Lower leg skin (tissue), 4 donors: ENCODE results near the gene POU6F2. TPM values are rescaled to one million over a fixed set of nuclear protein-coding genes. Genes with fewer than 3 reads are reported as not detected.

ENCODE experiments used
- DNase-seq, 2 donors: peaks; one replicate each; pipeline ENCODE4 v3.0.0-alpha.2; 2019; ENCODE audit warnings: low spot score in 2 of 2
- H3K4me3 ChIP-seq: fragments of 200-600 bp; sonication (generic); 2 replicates; pipeline ENCODE4 v1.5.1; 2017; ENCODE audit warnings: mild to moderate bottlenecking, low read depth; ENCODE audit not compliant: poor library complexity, severe bottlenecking
- CTCF ChIP-seq, 3 donors: fragments of 450-650 bp; IDR thresholded peaks; one replicate each; pipeline ENCODE4 v1.5.1; 2016; ENCODE audit warnings: antibody characterized with exemption in 3 of 3, mild to moderate bottlenecking in 3 of 3, moderate library complexity in 2 of 3
- POLR2A ChIP-seq, 2 donors: fragments of 450-650 bp; IDR thresholded peaks; one replicate each; pipeline ENCODE4 v1.6.1; 2016 to 2017; ENCODE audit warnings: antibody characterized with exemption in 2 of 2, mild to moderate bottlenecking in 1 of 2, moderate library complexity in 1 of 2
- WGBS, 2 donors: methylation state at CpG; one replicate each; pipeline ENCODE4 v1.1.5; 2018; 5-methylcytosine and 5-hydroxymethylcytosine counted together
- intact Hi-C: fragments of 100-400 bp; cut with DNase I; formaldehyde crosslinking; loops from one replicate; pipeline ENCODE4 v1.15.0; 2023; ENCODE audit warnings: low total_unique reads
- total RNA-seq, 4 donors: library from RNA; depleted of rRNA; stranded (reverse); fragments of >200 nt; gene quantifications; one replicate each; pipeline ENCODE4 v1.1.0, GENCODE V29; 2016

The POU6F2 gene
- total RNA-seq, 4 donors from 2014 or later, result 0.36 TPM; not detected in 3

GRCh38 chr7:39402034-39402433, 424.3 kb downstream of the POU6F2 start:
- DNase-seq, result no peak
- intact Hi-C loops, result no loop called here
- TF ChIP-seq CTCF (IDR thresholded peaks at IDR 0.05) (no peak), POLR2A (IDR thresholded peaks at IDR 0.05) (no peak)

GRCh38 chr7:39404907-39405306, 427.2 kb downstream of the POU6F2 start:
- WGBS, 2 donors, result 89 to 90% methylated on average over 1 of the region's 1 CpG
- intact Hi-C loops, result no loop called here
- DNase-seq, result no peak
- no peak overlapping the region for H3K4me3 ChIP-seq
- TF ChIP-seq CTCF (IDR thresholded peaks at IDR 0.05), result no peak
- no peak for TF ChIP-seq POLR2A (IDR thresholded peaks at IDR 0.05)

More at GRCh38 chr7:39402034-39402433, 424.3 kb downstream of the POU6F2 start:
- H3K4me3 ChIP-seq, result no peak overlapping the region

- WGBS, 2 donors, result 76 to 85% methylated on average over 3 of the region's 3 CpGs
These were observed 427.9 kb downstream of the POU6F2 start for GRCh38 chr7:39405581-39405980.

GRCh38 chr7:39406467-39406866, 428.8 kb downstream of the POU6F2 start:
- WGBS, 2 donors, result 71 to 75% methylated on average over 10 of the region's 10 CpGs
- no peak for TF ChIP-seq CTCF (IDR thresholded peaks at IDR 0.05)
- no peak for TF ChIP-seq POLR2A (IDR thresholded peaks at IDR 0.05)
- DNase-seq, result no peak
- intact Hi-C loops, result no loop called here
- H3K4me3 ChIP-seq, result no peak overlapping the region

More at GRCh38 chr7:39405581-39405980, 427.9 kb downstream of the POU6F2 start:
- DNase-seq, result no peak
- no peak overlapping the region for H3K4me3 ChIP-seq
- no peak for TF ChIP-seq CTCF (IDR thresholded peaks at IDR 0.05)
- TF ChIP-seq POLR2A (IDR thresholded peaks at IDR 0.05), result no peak
- intact Hi-C loops, result no loop called here

- H3K4me3 ChIP-seq, result no peak overlapping the region
- no peak for DNase-seq
- WGBS, 2 donors, result 39 to 43% methylated on average over 4 of the region's 4 CpGs
- no peak for TF ChIP-seq CTCF (IDR thresholded peaks at IDR 0.05)
- TF ChIP-seq POLR2A (IDR thresholded peaks at IDR 0.05), result no peak
- intact Hi-C loops, result no loop called here
These were observed 429.4 kb downstream of the POU6F2 start for GRCh38 chr7:39407137-39407536.

GRCh38 chr7:39407723-39408122, 430.0 kb downstream of the POU6F2 start:
- no peak for DNase-seq
- intact Hi-C loops, result no loop called here
- no peak overlapping the region for H3K4me3 ChIP-seq
- TF ChIP-seq POLR2A (IDR thresholded peaks at IDR 0.05) (no peak), CTCF (IDR thresholded peaks at IDR 0.05) (no peak)
- WGBS, 2 donors, result 54 to 60% methylated on average over 8 of the region's 8 CpGs
